Limb (tissue), 2 donors: ENCODE data around the gene ZBTB16.

Experiments
- DNase-seq, 2 donors: peaks; one replicate each; pipeline ENCODE4 v3.0.0-alpha.2; 2016; ENCODE audit errors: extremely low spot score in 2 of 2

The ZBTB16 gene

GRCh38 chr11:114259551-114259983, 200.1 kb downstream of the ZBTB16 start:
- no peak for DNase-seq

GRCh38 chr11:114260077-114260476, 200.6 kb downstream of the ZBTB16 start:
- no peak for DNase-seq

- DNase-seq, result no peak
These were observed 201.0 kb downstream of the ZBTB16 start for GRCh38 chr11:114260483-114260882.

- no peak for DNase-seq
These were observed 202.3 kb downstream of the ZBTB16 start for GRCh38 chr11:114261791-114262190.

GRCh38 chr11:114262681-114263512, 203.4 kb downstream of the ZBTB16 start:
- peak; percentile 62 to 76 for DNase-seq

GRCh38 chr11:114263513-114264170, 204.1 kb downstream of the ZBTB16 start:
- DNase-seq, result no peak

GRCh38 chr11:114264381-114264780, 204.9 kb downstream of the ZBTB16 start:
- DNase-seq, result no peak

- no peak for DNase-seq
These were observed 205.8 kb downstream of the ZBTB16 start for GRCh38 chr11:114265122-114265878.

- no peak for DNase-seq
These were observed 210.0 kb downstream of the ZBTB16 start for GRCh38 chr11:114269498-114269897.

- DNase-seq, result no peak
These were observed 211.2 kb downstream of the ZBTB16 start for GRCh38 chr11:114270531-114271270.

- no peak for DNase-seq
These were observed 211.8 kb downstream of the ZBTB16 start for GRCh38 chr11:114271316-114271715.

- no peak for DNase-seq
These were observed 212.8 kb downstream of the ZBTB16 start for GRCh38 chr11:114272311-114272710.

- no peak for DNase-seq
These were observed 213.6 kb downstream of the ZBTB16 start for GRCh38 chr11:114273071-114273470.

GRCh38 chr11:114273890-114274635, 214.6 kb downstream of the ZBTB16 start:
- no peak for DNase-seq

- no peak for DNase-seq
These were observed 215.1 kb downstream of the ZBTB16 start for GRCh38 chr11:114274637-114275036.

GRCh38 chr11:114275280-114275679, 215.8 kb downstream of the ZBTB16 start:
- DNase-seq, result no peak

GRCh38 chr11:114276077-114276476, 216.6 kb downstream of the ZBTB16 start:
- no peak for DNase-seq

GRCh38 chr11:114277637-114278341, 218.3 kb downstream of the ZBTB16 start:
- DNase-seq, result no peak

GRCh38 chr11:114278342-114279065, 219.0 kb downstream of the ZBTB16 start:
- DNase-seq, result no peak
